Mesenchymal stem cell (in vitro differentiated cells and primary cell): ENCODE measurements around the gene ZNF610.

Experiments
- DNase-seq: peaks from one replicate; pipeline ENCODE4 v3.0.0-alpha.2; 2013
- H2AFZ ChIP-seq: one replicate; pipeline ENCODE4 v1.6.1; 2013; ENCODE audit warnings: low read depth, mild to moderate bottlenecking, control low read depth, inconsistent platforms, low read length, moderate library complexity
- H2AK5ac ChIP-seq: 2 replicates; pipeline ENCODE4 v1.6.1; 2013; ENCODE audit warnings: low read length, moderate library complexity, mild to moderate bottlenecking, inconsistent platforms; ENCODE audit not compliant: severe bottlenecking
- H2BK120ac ChIP-seq: one replicate; pipeline ENCODE4 v1.6.1; 2013; ENCODE audit warnings: low read depth, mild to moderate bottlenecking, inconsistent platforms, low read length, moderate library complexity
- H2BK12ac ChIP-seq, 2 experiments: one replicate each; pipeline ENCODE4 v1.6.1; 2013; ENCODE audit warnings: inconsistent platforms in 2 of 2, low read length in 2 of 2, mild to moderate bottlenecking in 2 of 2, moderate library complexity in 2 of 2, control low read depth in 1 of 2
- H2BK15ac ChIP-seq: one replicate; pipeline ENCODE4 v1.6.1; 2013; ENCODE audit warnings: mild to moderate bottlenecking, low read depth, inconsistent platforms; ENCODE audit not compliant: poor library complexity, severe bottlenecking
- H2BK5ac ChIP-seq: 2 replicates; pipeline ENCODE4 v1.6.1; 2013; ENCODE audit warnings: low read depth, mild to moderate bottlenecking, low read length, control low read depth, inconsistent platforms; ENCODE audit not compliant: poor library complexity, severe bottlenecking
- H3K14ac ChIP-seq, 2 experiments: one replicate each; pipeline ENCODE4 v1.6.1; 2013; ENCODE audit warnings: inconsistent platforms in 2 of 2, low read length in 2 of 2, control low read depth in 1 of 2, mild to moderate bottlenecking in 1 of 2, moderate library complexity in 1 of 2
- H3K18ac ChIP-seq, 2 experiments: one replicate each; pipeline ENCODE4 v1.6.1; 2013; ENCODE audit warnings: inconsistent platforms in 2 of 2, low read length in 2 of 2, control low read depth in 1 of 2, low read depth in 1 of 2, mild to moderate bottlenecking in 1 of 2
- H3K23ac ChIP-seq, 2 experiments: one replicate each; pipeline ENCODE4 v1.6.1; 2013; ENCODE audit warnings: inconsistent platforms in 2 of 2, low read length in 2 of 2, mild to moderate bottlenecking in 2 of 2, moderate library complexity in 2 of 2, control low read depth in 1 of 2
- H3K27ac ChIP-seq: 2 replicates; pipeline ENCODE4 v1.5.1; 2013; ENCODE audit warnings: mild to moderate bottlenecking, moderate library complexity, low read length, control low read depth, inconsistent platforms; ENCODE audit not compliant: poor library complexity, severe bottlenecking
- H3K27me3 ChIP-seq, 2 experiments: 2 replicates each; pipeline versions ENCODE4 v1.6.1 to v1.7.0; 2013; ENCODE audit warnings: low read length in 2 of 2, mild to moderate bottlenecking in 2 of 2, moderate library complexity in 2 of 2, control low read depth in 1 of 2, inconsistent platforms in 1 of 2; ENCODE audit not compliant: control insufficient read depth in 1 of 2, insufficient read depth in 1 of 2
- H3K36me3 ChIP-seq, 2 experiments: 2 replicates each; pipeline versions ENCODE4 v1.6.1 to v1.7.0; 2013; ENCODE audit warnings: low read length in 2 of 2, control low read depth in 1 of 2, inconsistent platforms in 1 of 2, low read depth in 1 of 2, mild to moderate bottlenecking in 1 of 2; ENCODE audit not compliant: insufficient read depth in 2 of 2, control insufficient read depth in 1 of 2
- H3K4ac ChIP-seq, 2 experiments: one replicate each; pipeline ENCODE4 v1.6.1; 2013; ENCODE audit warnings: inconsistent platforms in 2 of 2, low read length in 2 of 2, mild to moderate bottlenecking in 2 of 2, moderate library complexity in 2 of 2, control low read depth in 1 of 2, low read depth in 1 of 2
- H3K4me1 ChIP-seq: 2 replicates; pipeline ENCODE4 v1.6.1; 2013; ENCODE audit warnings: low read depth, low read length, control low read depth; ENCODE audit not compliant: control insufficient read depth, insufficient read depth
- H3K4me2 ChIP-seq: 2 replicates; pipeline ENCODE4 v1.6.1; 2013; ENCODE audit warnings: low read length, mild to moderate bottlenecking, inconsistent platforms; ENCODE audit not compliant: poor library complexity, severe bottlenecking
- H3K4me3 ChIP-seq, 2 experiments: 2 replicates each; pipeline versions ENCODE4 v1.5.1 to v1.7.0; 2013; ENCODE audit warnings: low read length in 2 of 2, mild to moderate bottlenecking in 2 of 2, control low read depth in 1 of 2, low read depth in 1 of 2; ENCODE audit not compliant: insufficient read depth in 1 of 2
- H3K79me1 ChIP-seq: replicated peaks from 2 replicates; pipeline ENCODE4 v1.6.1; 2013; ENCODE audit warnings: mild to moderate bottlenecking, control low read depth, low read length, inconsistent platforms; ENCODE audit not compliant: poor library complexity, severe bottlenecking
- H3K9ac ChIP-seq: 2 replicates; pipeline ENCODE4 v1.7.0; 2013; ENCODE audit warnings: mild to moderate bottlenecking, low read length, moderate library complexity
- H3K9me3 ChIP-seq: 2 replicates; pipeline ENCODE4 v1.7.0; 2013; ENCODE audit warnings: mild to moderate bottlenecking, low read length; ENCODE audit not compliant: control insufficient read depth
- H4K8ac ChIP-seq: one replicate; pipeline ENCODE4 v1.6.1; 2013; ENCODE audit warnings: inconsistent platforms, mild to moderate bottlenecking, low read length, moderate library complexity
- H4K91ac ChIP-seq: one replicate; pipeline ENCODE4 v1.6.1; 2013; ENCODE audit warnings: mild to moderate bottlenecking, low read length, inconsistent platforms
- whole genome bisulfite sequencing: methylation state at CpG from one replicate; pipeline ENCODE4 v1.1.7; 2013; ENCODE audit warnings: mixed read lengths; 5-methylcytosine and 5-hydroxymethylcytosine counted together

ZNF610 gene

DNA sequence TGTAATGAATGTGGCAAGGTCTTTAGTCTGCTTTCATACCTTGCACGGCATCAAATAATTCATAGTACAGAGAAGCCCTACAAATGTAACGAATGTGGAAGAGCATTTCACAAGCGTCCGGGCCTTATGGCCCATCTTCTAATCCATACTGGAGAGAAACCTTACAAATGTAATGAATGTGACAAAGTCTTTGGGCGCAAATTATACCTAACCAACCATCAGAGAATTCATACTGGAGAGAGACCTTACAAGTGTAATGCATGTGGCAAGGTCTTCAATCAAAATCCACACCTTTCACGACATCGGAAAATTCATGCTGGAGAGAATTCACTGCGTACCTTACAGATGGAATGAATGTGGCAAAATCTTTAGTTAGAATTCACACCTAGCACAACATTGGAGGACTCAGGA is 30.4 kb downstream of the ZNF610 start:
- Histone ChIP-seq H4K8ac (no peak overlapping the region), H2BK120ac (no peak overlapping the region), H3K4me3 (peak overlapping the region in 1 of 2 experiments; percentile 54), H2AK5ac (no peak overlapping the region), H3K14ac (no peak overlapping the region), H3K9ac (no peak overlapping the region), H3K27me3 (no peaks in the 10 kb centered on the region), H3K36me3 (peaks cover 2 to 18% of the 10 kb centered on the region in 2 experiments), H3K18ac (no peak overlapping the region), H2AFZ (no peak overlapping the region), H2BK15ac (no peak overlapping the region), H3K4me2 (no peak overlapping the region), H3K9me3 (peaks cover 78% of the 10 kb centered on the region), H3K79me1 (peaks cover 3% of the 10 kb centered on the region), H2BK5ac (no peak overlapping the region), H4K91ac (no peak overlapping the region), H3K27ac (no peak overlapping the region), H2BK12ac (no peak overlapping the region), H3K4me1 (peaks cover 1% of the 10 kb centered on the region), H3K4ac (no peak overlapping the region), H3K23ac (no peak overlapping the region)
- 90% methylated on average over 8 of the region's 8 CpGs for WGBS
- DNase-seq = no peak

DNA sequence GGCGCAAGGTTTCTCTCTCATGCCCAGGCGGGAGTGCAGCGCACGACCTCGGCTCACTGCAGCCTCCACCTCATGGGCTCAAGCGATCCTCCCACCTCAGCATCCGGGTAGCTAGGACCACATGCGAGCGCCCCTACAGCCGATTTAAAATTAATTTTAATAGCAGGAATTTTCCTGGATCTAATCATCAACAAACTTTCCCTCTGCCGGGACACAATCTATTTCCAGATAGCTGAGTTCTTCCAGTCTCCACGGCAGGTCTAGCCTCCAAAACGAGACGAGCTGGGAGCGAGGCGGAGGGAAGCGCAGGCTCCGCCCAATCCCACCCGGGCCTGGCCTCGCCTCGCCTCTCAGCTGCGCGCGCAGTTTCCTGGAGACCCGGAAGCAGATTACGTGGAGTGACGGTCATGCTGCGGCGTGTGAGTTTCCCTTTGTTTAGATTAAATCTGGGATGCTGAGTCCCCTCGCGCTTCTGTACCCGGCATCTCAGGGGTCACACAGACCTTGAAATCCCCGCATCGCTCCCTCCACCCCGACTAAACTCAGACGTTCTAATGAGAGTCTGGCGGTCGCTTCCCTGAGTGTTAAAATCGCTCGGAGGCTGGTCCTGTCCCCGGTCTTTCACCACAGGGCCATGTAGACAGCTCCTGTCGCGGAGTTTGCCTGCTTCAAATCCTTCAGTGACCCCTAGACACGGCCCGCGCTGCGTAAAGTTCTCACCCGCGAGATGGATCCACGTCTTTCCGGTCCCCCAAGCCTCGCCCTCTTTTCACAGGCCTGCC is 33.7 kb downstream of the ZNF610 start, which contains the start of gene ZNF880:
Gene ZNF880 (plus strand): TSS at position 365 of the 782 bp plus-strand sequence. CDS start 43 bp downstream, at position 408.
- Histone ChIP-seq H2BK5ac (peak within 1 kb of the TSS; percentile 62), H3K4me3 (peak within 1 kb of the TSS; percentile 67 to 86), H3K4ac (peak within 1 kb of the TSS; percentile 88 to 89), H3K23ac (no peak within 1 kb of the TSS), H3K9ac (peak within 1 kb of the TSS; percentile 98), H3K4me2 (peak within 1 kb of the TSS; percentile 57), H3K79me1 (peaks cover 6% of the 10 kb centered on the region), H3K14ac (peak within 1 kb of the TSS in 1 of 2 experiments; percentile 62), H2BK120ac (peak within 1 kb of the TSS; percentile 96), H3K18ac (peak within 1 kb of the TSS; percentile 95 to 96), H2BK15ac (peak within 1 kb of the TSS; percentile 75), H2AFZ (peak within 1 kb of the TSS; percentile 73), H3K27me3 (no peaks in the 10 kb centered on the region), H3K27ac (peak within 1 kb of the TSS; percentile 97), H4K8ac (peak within 1 kb of the TSS; percentile 82), H3K36me3 (peaks cover 14 to 41% of the 10 kb centered on the region in 2 experiments), H3K4me1 (peaks cover 1% of the 10 kb centered on the region), H4K91ac (peak within 1 kb of the TSS; percentile 23), H2BK12ac (peak within 1 kb of the TSS in 1 of 2 experiments; percentile 13), H3K9me3 (peaks cover 67% of the 10 kb centered on the region), H2AK5ac (no peak within 1 kb of the TSS)
- 4% methylated on average over 52 of the region's 52 CpGs for WGBS
- DNase-seq = peak; percentile 93

DNA sequence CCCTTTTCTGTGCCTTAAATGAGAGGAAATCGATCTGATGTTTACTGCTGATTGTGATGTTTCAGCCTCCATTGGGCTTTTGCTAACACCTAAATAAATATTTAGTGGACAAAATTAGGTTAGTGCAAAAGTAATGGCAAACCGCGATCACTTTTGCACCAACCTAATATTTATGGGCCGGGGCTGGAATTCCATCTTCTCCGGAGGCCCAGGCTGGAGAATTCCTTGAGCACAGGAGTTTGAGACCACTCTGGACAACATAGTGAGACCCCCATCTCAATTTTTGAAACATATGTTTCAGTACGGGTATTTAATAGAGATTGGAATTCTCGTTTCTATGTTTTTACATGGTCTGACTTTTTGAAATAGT is 34.3 kb downstream of the ZNF610 start:
- H2AK5ac ChIP-seq = no peak overlapping the region

DNA sequence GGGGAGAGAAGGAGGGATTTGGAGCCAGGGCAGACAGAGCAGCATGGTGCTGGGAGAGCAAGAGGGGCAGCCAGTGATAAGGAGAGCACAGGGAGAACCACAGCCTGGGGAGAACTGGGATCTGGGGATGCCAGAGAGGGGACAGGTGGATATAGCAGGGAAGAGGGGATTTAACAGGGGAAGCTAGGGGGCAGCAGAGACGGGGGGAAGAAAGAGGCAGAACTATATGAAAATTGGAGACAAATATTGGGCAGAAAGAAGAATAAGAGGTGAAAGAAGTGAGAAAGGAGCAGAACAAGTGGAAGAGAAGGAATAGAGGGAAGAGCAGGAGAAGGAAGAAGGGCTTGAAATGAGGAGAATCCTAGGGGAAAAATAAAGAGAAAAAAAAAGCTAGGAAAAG is 55.1 kb downstream of the ZNF610 start:
- Histone ChIP-seq H2BK120ac (no peak overlapping the region), H3K9ac (no peak overlapping the region), H2AFZ (peak overlapping the region; percentile 27), H3K14ac (no peak overlapping the region), H3K36me3 (peaks cover 20 to 48% of the 10 kb centered on the region in 2 experiments), H4K91ac (no peak overlapping the region), H3K27me3 (no peaks in the 10 kb centered on the region), H3K4ac (no peak overlapping the region), H2BK5ac (no peak overlapping the region), H3K23ac (no peak overlapping the region), H2BK15ac (no peak overlapping the region), H3K18ac (no peak overlapping the region), H3K4me1 (no peaks in the 10 kb centered on the region), H3K4me2 (no peak overlapping the region), H3K79me1 (peaks cover 8% of the 10 kb centered on the region), H3K27ac (no peak overlapping the region), H3K9me3 (peaks cover 83% of the 10 kb centered on the region), H2BK12ac (no peak overlapping the region), H4K8ac (no peak overlapping the region), H3K4me3 (no peak overlapping the region), H2AK5ac (no peak overlapping the region)
- 77% methylated on average over 1 of the region's 1 CpG for WGBS
- DNase-seq = no peak

More for the DNA sequence above, 34.3 kb downstream of the ZNF610 start:
- Histone ChIP-seq H2BK12ac (no peak overlapping the region), H4K8ac (peak overlapping the region; percentile 78), H3K9ac (peak overlapping the region; percentile 98), H4K91ac (peak overlapping the region; percentile 23), H3K4me3 (peak overlapping the region; percentile 67 to 86), H3K4me2 (peak overlapping the region; percentile 53), H3K4me1 (peaks cover 1% of the 10 kb centered on the region), H3K79me1 (peaks cover 6% of the 10 kb centered on the region), H2BK120ac (no peak overlapping the region), H2BK15ac (peak overlapping the region; percentile 75), H3K36me3 (peaks cover 19 to 43% of the 10 kb centered on the region in 2 experiments), H3K23ac (no peak overlapping the region), H3K27ac (peak overlapping the region; percentile 97), H2AFZ (peak overlapping the region; percentile 73), H3K27me3 (no peaks in the 10 kb centered on the region), H2BK5ac (no peak overlapping the region), H3K4ac (peak overlapping the region; percentile 82 to 89), H3K9me3 (peaks cover 65% of the 10 kb centered on the region), H3K18ac (peak overlapping the region in 1 of 2 experiments; percentile 96), H3K14ac (peak overlapping the region in 1 of 2 experiments; percentile 62)
- WGBS = 50% methylated on average over 4 of the region's 7 CpGs
- no peak for DNase-seq
